GM19043 (cell line): ENCODE data around the gene RPTOR.
"Not testable (repeated sequence)": the region's sequence is repeated elsewhere in the genome, so short reads cannot be mapped to it uniquely, and the experiment has no call there.

Experiments
- ATAC-seq: cut with Tn5 transposase; IDR thresholded peaks from one replicate; pipeline ENCODE4 v1.9.1; 2021; ENCODE audit warnings: low read depth; ENCODE audit not compliant: unreplicated experiment

Gene RPTOR, protein sequence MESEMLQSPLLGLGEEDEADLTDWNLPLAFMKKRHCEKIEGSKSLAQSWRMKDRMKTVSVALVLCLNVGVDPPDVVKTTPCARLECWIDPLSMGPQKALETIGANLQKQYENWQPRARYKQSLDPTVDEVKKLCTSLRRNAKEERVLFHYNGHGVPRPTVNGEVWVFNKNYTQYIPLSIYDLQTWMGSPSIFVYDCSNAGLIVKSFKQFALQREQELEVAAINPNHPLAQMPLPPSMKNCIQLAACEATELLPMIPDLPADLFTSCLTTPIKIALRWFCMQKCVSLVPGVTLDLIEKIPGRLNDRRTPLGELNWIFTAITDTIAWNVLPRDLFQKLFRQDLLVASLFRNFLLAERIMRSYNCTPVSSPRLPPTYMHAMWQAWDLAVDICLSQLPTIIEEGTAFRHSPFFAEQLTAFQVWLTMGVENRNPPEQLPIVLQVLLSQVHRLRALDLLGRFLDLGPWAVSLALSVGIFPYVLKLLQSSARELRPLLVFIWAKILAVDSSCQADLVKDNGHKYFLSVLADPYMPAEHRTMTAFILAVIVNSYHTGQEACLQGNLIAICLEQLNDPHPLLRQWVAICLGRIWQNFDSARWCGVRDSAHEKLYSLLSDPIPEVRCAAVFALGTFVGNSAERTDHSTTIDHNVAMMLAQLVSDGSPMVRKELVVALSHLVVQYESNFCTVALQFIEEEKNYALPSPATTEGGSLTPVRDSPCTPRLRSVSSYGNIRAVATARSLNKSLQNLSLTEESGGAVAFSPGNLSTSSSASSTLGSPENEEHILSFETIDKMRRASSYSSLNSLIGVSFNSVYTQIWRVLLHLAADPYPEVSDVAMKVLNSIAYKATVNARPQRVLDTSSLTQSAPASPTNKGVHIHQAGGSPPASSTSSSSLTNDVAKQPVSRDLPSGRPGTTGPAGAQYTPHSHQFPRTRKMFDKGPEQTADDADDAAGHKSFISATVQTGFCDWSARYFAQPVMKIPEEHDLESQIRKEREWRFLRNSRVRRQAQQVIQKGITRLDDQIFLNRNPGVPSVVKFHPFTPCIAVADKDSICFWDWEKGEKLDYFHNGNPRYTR (N-terminal part only)

GRCh38 chr17:80544655-80545498, at the start of gene RPTOR:
Gene RPTOR (plus strand): TSS chr17:80544838. CDS start chr17:80545630, 792 bp downstream.
- no peak for ATAC-seq

- no peak for ATAC-seq
Observed at GRCh38 chr17:80497726-80498241, 46.9 kb upstream of the RPTOR start.

DNA sequence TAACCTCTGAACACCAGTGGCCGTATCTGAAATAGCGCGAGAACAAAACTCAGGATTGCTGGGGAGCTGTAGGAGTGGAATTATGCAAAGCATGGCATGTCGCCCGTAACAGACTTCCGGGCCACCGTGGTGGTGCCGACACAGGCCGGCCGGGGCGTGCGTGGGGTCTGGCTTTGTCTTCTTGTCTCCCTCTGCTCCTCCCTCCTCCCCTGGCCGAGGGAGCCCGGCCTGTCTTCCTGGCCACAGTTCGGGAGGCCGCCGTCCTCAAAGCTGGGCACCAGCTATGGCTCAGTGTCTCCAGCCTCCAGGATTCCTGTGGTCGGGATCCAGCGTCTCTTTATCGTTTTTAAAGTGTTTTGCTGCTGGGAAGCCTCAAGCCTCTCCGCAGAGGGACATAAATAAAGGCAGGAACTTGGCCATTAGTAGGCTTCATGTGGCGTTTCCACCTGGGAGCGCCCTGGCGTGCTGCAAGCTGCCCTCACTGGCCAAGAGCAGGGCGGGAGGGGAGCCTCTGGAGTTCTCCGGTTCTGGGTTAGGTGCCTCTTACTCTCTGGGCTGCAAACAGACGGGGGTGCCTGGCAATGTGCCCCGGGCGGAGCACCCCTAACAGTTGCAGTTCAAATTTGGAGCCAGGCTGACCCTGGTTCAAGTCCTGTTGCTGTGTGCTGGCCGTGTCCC, 46.3 kb upstream of the RPTOR start:
- ATAC-seq = no peak

GRCh38 chr17:80498920-80499410, 45.7 kb upstream of the RPTOR start:
- no peak for ATAC-seq

DNA sequence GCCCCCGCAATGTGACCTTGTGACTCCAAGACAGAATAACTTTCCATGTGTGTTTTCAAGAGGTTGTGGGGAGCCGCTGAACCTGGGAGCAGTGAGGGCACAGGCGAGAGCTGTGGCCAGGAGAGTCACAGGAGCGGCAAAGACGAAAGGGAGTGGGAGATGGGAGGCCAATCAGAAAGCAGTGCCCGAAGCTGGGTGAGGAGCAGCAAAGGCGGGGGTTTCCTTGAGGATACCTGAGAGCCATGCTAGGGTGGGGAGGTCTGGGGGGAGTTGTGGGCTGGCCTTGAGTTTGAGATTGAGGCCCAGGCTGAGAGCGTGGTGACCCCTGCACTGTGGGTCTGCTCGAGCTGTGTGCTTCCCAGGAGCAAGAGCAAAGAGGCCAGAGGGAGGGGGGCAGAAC, 45.1 kb upstream of the RPTOR start:
- ATAC-seq = no peak

DNA sequence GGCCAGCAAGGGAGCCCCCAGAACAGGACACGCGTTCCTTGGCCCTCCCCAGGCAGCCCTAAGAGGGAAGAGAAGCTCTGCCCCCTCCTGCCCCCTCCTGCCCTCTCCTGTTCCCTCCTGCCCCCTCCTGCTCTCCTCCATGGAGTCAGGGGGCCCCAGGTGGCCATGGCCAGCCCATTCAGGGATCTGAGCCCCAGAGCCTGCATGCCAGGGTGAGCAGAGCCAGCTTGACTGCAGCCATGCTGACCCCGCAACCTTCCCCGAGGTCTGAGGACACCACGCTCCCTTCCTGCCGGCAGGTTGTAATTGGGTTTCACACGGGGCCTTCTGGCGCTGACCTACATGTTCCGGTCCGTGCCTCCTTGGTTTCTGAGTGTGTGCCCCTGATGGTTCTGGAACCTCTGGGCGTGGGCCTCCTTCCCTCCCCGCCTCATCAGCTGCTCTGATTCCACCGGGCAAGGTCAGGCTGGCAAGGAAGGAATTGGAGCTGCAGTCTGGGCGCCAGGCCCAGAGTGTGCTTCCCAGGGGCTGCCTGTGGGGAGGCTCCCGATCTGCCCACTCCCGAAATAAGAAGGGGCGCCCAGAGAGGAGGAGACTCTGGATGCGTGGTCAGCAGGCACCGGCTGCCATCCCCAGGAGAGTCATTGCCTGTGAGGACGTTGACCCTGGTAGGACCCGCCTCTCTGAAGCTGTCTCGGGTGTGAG, 44.5 kb upstream of the RPTOR start:
- ATAC-seq = no peak

GRCh38 chr17:80501741-80502577, 42.7 kb upstream of the RPTOR start:
- no peak for ATAC-seq

DNA sequence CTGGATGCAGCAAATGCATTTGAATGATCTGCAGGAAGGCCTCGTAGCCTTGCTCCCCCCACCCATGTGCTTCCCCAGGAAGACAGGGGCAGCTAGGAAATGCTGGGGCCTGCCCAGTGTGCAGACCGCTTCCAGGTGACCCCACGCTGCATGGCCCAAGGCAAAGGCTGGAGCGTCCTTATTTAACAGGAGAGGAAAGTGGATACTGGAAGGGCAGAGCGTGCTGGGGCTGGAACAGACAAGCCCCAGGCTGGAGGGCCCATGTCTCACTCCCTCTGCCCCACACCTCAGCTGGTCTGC, 42.1 kb upstream of the RPTOR start:
- no peak for ATAC-seq

- ATAC-seq = no peak
Observed at GRCh38 chr17:80503031-80503430, 41.6 kb upstream of the RPTOR start.

DNA sequence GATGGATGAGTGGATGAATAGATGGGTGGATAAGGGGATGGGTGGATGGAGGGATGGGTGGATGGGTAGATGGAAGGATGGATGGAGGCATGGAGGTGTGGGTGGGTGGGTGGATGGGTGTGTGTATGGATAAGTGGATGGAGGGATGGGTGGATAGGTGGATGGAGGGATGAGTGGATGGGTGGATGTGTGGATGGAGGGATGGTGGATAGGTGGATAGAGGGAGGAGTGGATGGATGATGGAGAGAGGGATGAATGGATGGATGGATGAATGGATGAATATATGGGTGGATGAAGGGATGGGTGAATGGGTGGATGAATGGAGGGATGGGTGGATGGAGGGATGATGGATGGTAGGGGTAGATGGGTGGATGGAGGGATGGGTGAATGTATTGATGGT, 40.7 kb upstream of the RPTOR start:
- ATAC-seq = no peak

DNA sequence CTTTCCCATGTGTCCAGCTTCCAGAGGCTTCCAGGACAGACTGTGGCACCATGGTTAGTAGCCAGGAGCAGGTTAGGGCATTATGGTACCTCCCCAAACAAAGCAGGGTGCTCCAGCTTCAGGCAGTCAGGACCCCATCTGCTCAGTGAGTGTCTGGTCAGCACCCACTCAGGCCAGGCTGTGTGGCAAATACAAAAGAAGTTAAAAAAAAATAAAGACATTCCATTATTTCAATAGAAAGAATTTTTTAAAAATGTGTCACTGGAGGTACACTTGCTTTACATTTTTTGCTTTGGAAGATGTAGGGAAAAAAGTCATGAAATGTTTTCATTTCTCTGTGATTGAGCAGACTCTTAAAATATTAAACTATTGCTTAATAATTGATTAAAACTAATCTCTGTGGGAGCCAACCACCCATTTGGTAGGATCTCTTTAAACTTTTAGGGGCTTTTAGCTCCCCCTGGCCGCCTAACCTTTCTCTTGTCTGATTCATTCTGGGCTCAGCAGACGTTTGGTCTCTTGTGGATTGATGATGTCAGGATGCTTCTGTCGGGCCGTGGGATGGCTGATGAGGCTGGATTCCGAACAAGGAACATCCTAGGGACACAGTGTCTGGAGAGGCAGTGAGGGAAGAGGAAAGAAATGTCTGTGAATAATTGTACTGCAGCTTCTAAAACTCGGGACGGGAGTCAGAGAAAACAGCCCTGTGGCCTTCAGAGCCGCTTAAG, 39.8 kb upstream of the RPTOR start:
- ATAC-seq = no peak

- ATAC-seq = not testable (repeated sequence)
Observed at GRCh38 chr17:80507177-80507576, 37.5 kb upstream of the RPTOR start.

- no peak for ATAC-seq
Observed at GRCh38 chr17:80507965-80508364, 36.7 kb upstream of the RPTOR start.

DNA sequence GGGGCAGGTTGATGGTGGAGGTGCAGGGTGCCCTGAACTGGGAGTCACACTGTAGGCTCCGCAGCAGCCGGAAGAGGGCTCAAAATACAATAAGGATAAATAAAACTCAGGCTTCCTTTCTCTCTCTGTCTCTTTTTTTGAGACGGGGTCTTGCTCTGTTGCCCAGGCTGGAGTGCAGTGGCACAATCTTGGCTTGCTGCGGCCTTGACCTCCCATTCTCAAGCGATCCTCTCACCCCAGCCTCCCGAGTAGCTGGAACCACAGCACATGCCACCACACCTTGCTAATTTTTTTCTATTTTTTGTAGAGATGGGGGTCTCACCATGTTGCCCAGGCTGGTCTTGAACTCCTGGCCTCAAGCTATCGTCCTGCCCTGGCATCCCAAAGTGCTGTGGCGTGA, 35.3 kb upstream of the RPTOR start:
- no peak for ATAC-seq

- no peak for ATAC-seq
Observed at GRCh38 chr17:80510132-80510531, 34.5 kb upstream of the RPTOR start.

DNA sequence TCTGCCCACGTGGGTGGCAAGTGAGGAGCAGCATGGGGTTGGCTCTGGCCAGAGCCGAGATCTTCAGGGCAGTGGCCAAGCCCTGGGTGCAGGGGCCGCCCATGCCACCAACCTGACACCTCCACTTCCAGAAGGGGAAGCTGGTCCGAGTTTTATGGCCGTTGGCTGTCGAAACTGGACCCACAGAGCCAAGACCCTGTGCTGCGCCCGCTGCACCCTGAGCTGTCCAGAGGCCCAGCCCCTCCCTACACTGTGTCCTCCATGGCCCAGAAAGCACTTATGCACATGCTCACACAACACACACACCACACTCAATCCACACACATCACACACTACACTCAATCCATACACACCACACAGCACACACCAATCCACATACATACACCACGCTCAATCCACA, 33.9 kb upstream of the RPTOR start:
- ATAC-seq = no peak
